Cardiac muscle cell (in vitro differentiated cells and primary cell): Measurements from ENCODE around the gene ERF. TPM values are rescaled to one million over a fixed set of nuclear protein-coding genes. Genes with fewer than 3 reads are reported as not detected.

ENCODE experiments used
- DNase-seq, 2 donors: peaks; one replicate each; pipeline versions ENCODE4 v3.0.0 to v3.0.0-alpha.2; 2010 to 2017; ENCODE audit warnings: low read depth in 1 of 2, low spot score in 1 of 2
- H3K27ac ChIP-seq: fragments of 200-600 bp; sonication (generic); 2 replicates; pipeline ENCODE4 v1.5.1; 2016
- H3K27me3 ChIP-seq: fragments of 200-600 bp; sonication (generic); 2 replicates; pipeline ENCODE4 v1.6.0; 2016; ENCODE audit warnings: control low read depth
- H3K36me3 ChIP-seq: fragments of 200-600 bp; sonication (generic); 2 replicates; pipeline ENCODE4 v1.5.1; 2016; ENCODE audit warnings: control low read depth
- H3K4me1 ChIP-seq: fragments of 200-600 bp; sonication (generic); 2 replicates; pipeline ENCODE4 v1.8.1; 2017; ENCODE audit warnings: low read depth, mild to moderate bottlenecking, mixed run types
- H3K4me3 ChIP-seq: fragments of 200-600 bp; sonication (generic); 2 replicates; pipeline ENCODE4 v1.5.1; 2016; ENCODE audit warnings: mild to moderate bottlenecking
- H3K9me3 ChIP-seq: fragments of 200-600 bp; sonication (generic); 2 replicates; pipeline ENCODE4 v1.5.1; 2017; ENCODE audit warnings: low read depth, mild to moderate bottlenecking, control low read depth
- CTCF ChIP-seq: IDR thresholded peaks from 2 replicates; pipeline ENCODE4 v1.5.1; 2012; ENCODE audit warnings: low read depth, mild to moderate bottlenecking, low read length
- polyA plus RNA-seq: library from polyadenylated mRNA; unstranded; fragments of >200 nt; fragmentation: Nextera tagmentation; extraction: Ambion mirVana; gene quantifications from 2 replicates; pipeline ENCODE4 v1.2.1, GENCODE V29; 2016
- total RNA-seq: library from RNA; depleted of rRNA; stranded (reverse); fragments of >200 nt; gene quantifications from 2 replicates; pipeline ENCODE4 v1.2.3, GENCODE V29; 2016

Gene ERF
- total and polyA plus RNA-seq, 2 experiments from 2014 or later, result 25.1 to 108 TPM

DNA sequence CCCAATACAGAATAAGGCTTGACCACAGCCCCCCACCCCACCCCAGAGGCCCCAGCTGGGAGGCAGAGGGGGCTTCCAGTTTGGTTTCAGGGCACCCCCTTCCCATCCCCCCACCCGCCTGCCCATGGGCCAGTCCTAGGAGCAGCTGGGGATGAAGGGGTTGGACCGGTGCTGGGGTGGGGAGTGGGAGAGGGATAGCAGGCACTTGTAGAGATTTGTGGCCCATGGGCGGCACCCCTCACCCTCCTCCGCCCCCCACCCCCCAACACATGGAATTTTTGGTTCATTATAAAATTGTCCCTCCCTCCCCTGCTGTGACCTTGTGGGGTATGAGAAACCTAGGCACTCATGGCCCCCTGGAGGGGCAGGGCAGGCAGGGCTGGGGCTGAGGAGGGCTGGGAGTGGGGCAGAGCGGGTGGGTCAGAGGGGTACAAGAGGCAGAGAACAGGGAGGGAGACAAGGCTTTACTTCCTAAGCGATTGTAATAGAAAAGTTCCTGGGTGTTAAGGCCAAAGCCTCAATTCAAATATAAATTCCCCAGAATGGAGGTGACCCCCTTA, 7.2 kb downstream of the ERF start:
- DNase-seq, result no peak
- H3K9me3 ChIP-seq, result no peaks in the 10 kb centered on the region
- H3K27me3 ChIP-seq, result no peaks in the 10 kb centered on the region
- no peak overlapping the region for H3K4me3 ChIP-seq
- H3K36me3 ChIP-seq, result no peaks in the 10 kb centered on the region
- TF ChIP-seq CTCF, result no peak
- H3K27ac ChIP-seq, result peak overlapping the region; percentile 80
- peaks cover 23% of the 10 kb centered on the region for H3K4me1 ChIP-seq

DNA sequence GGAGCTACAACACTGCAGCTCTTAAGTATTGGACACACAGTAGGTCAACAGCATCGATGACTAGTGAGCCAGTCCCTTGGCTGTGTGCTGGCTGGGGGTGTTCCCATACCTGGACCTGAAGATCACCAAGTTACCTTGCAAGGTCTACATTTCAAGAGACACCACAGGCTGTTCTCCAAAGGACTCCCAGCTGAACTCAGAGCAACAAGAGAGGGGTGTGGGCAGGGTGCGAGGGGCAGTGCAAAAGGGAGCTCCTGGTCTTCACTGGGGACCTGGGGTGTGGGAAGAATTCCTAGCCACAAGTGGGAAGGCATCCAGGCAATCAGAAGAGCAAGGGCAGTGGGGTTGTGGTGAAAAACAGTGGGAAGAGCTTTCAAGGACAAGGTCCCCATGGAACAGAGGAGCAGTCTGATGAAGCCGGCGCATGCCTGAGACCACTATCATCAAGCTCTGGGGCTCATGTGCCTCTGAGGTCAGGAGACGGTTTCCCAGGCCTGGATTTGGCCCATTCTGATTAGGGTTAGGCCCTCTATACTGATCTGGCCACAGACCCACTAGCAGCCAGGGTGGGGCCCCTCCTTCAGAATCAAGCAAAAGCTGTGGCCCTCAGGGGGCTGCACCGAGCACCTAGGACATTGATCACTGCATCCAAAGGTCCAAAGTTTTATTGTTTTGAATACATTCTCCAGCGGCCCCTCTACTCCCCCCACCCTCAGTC, 7.8 kb downstream of the ERF start:
- H3K4me3 ChIP-seq, result no peak overlapping the region
- no peaks in the 10 kb centered on the region for H3K27me3 ChIP-seq
- no peak for DNase-seq
- TF ChIP-seq CTCF, result no peak
- no peaks in the 10 kb centered on the region for H3K9me3 ChIP-seq
- peak overlapping the region; percentile 80 for H3K27ac ChIP-seq
- peaks cover 21% of the 10 kb centered on the region for H3K4me1 ChIP-seq
- no peaks in the 10 kb centered on the region for H3K36me3 ChIP-seq

DNA sequence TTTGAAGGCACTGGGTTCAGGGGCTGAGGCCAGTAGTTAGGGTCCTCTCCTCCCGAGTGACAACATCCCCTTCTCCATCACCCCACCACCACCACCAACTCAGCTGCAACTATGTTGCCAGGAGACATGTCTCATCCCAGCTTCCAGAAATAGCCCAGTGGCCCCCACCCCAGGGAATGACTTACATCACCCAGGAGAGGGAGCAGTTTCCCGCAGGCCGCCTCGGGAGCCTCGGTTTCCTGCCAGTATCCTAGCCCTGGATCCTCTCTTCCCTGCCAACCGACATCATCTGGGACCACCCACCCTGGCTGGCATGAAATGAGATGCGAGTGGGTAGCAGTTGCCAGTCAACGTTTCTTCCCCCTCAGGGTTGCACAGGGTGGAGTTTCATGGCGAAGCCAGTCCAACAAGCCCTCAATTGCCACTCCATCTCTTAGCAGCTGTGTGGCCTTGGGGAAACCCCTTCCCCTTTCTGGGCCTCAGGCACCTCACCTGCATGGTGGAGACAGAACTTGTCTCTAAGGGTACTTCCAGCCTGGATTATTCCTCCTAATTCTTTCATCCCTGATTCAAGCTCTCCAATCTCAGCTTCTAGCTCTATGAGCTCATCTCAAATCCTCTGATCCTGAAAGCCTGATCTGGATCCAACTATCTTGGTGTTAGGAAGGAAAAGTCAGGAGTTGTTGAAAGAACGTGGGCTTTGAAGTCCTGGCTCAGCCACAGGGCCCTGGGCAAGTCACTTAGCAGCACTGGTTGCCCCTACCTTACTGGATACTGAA, 8.6 kb downstream of the ERF start:
- Histone ChIP-seq H3K4me3 (no peak overlapping the region), H3K27ac (peak overlapping the region; percentile 80), H3K36me3 (no peaks in the 10 kb centered on the region), H3K4me1 (peaks cover 17% of the 10 kb centered on the region), H3K27me3 (no peaks in the 10 kb centered on the region), H3K9me3 (no peaks in the 10 kb centered on the region)
- peak; percentile 68 for TF ChIP-seq CTCF
- DNase-seq, result peak; percentile 73 to 83

GRCh38 chr19:42245231-42245630, 9.7 kb downstream of the ERF start:
- no peaks in the 10 kb centered on the region for H3K36me3 ChIP-seq
- peak overlapping the region; percentile 7 for H3K27ac ChIP-seq
- H3K4me3 ChIP-seq, result no peak overlapping the region
- no peaks in the 10 kb centered on the region for H3K27me3 ChIP-seq
- no peak for DNase-seq
- TF ChIP-seq CTCF, result no peak
- no peaks in the 10 kb centered on the region for H3K9me3 ChIP-seq
- peaks cover 12% of the 10 kb centered on the region for H3K4me1 ChIP-seq

GRCh38 chr19:42244347-42245220, 10.3 kb downstream of the ERF start:
- H3K27me3 ChIP-seq, result no peaks in the 10 kb centered on the region
- peak overlapping the region; percentile 7 for H3K27ac ChIP-seq
- no peaks in the 10 kb centered on the region for H3K9me3 ChIP-seq
- TF ChIP-seq CTCF, result peak; percentile 67
- peak overlapping the region; percentile 22 for H3K4me3 ChIP-seq
- DNase-seq, result peak; percentile 95 to 96
- H3K36me3 ChIP-seq, result no peaks in the 10 kb centered on the region
- peaks cover 12% of the 10 kb centered on the region for H3K4me1 ChIP-seq
